GM19035 (cell line): ENCODE data around the gene TLR8.
"Not testable (repeated sequence)": the region's sequence is repeated elsewhere in the genome, so short reads cannot be mapped to it uniquely, and the experiment has no call there.

ENCODE experiments used
- ATAC-seq: cut with Tn5 transposase; IDR thresholded peaks from one replicate; pipeline ENCODE4 v1.9.1; 2021; ENCODE audit not compliant: unreplicated experiment

The TLR8 gene

DNA sequence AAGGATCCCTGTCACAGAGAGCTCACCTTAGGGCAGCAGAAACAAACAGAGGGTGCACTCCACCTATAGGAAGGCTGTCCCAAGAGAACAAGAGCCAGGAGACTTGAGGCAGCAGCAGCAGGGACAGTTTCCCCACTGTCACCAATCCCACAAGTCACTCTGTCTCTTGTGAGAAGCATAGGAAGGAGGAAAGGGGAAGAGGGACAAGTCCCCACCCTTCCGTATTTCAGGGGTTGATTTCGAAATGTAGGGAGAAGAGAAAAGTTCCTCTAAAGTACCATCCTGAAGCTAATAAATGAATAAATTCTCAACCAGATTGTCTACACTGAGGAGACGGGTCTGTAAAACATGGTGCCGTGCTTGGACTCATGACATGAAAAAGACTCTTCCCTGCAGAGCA lies 9.5 kb upstream of the TLR8 start:
- no peak for ATAC-seq

DNA sequence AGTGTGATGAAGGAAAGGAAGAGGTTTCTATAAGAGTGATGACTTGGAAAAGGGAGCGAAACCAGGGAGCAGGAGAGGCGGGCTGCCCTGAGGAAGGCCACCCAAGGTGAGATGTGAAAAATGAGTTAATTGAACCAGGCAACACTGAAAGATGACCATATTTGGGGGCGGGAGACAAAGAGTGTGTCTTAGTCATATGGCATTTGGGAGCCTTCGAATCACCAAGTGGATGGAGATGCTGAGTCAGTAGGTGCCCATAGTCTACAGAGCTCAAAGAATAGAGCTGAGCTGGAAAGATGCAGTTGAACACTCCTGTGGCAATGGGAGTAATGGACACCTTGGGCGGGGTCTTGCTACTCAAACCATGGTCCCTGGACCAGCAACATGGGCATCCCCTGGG lies 8.3 kb upstream of the TLR8 start:
- ATAC-seq: no peak

DNA sequence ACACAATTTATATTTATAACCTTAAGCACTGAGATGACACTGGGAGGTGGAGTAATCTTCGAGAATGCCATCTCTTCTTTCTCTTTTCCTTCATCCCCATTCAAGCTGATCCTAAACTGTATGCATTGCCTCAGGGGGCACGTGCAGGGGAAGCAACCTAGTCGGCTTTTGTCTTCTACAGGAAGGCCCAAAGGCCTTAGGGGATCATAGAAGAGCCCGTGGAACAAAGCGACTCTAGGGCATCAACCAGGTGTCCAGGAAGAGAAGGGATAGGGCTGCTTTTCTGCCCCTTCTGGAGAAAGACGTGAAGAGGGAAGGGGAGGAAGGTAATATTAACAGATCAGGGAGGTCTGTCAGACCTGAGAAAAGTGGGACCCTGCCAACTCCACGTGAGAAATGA lies 6.9 kb upstream of the TLR8 start:
- no peak for ATAC-seq

DNA sequence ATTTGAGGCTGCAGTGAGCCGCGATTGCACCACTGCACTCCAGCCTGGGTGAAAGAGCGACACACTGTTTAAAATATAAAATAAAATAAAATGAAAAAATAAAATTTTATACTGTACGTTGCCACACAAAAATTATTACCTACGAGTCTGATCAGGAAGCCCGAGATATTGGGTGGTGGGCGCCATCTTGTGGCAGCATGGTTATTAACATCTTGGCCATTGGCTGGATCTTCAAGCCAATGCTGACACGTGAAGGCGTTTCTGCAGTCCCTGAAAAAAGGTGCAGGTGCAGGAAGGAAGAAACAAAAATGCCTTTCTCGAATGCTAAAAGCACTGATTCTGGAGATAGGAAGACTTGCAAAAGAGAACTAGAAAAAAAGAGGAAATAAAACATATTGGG lies 4.9 kb upstream of the TLR8 start:
- ATAC-seq: no peak

DNA sequence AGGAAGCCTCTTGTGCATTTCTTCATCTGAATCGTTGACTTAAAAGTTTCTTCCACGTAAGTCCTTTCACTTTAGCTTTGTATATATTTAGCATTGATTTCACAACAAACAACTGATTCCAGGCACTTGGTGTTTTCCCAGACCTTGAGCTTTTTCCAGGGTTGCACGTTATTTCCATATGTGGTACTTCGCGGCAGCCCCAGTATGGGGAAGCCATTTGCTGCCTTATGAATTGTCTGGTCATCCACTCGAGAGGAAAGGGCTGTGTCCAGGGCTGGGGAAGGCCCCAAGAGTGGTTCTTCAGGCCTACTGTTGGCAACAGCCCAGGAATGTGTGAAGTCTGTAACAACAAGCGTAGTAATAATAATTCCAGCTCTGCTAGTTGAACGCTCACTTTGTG lies 2.8 kb upstream of the TLR8 start:
- no peak for ATAC-seq

DNA sequence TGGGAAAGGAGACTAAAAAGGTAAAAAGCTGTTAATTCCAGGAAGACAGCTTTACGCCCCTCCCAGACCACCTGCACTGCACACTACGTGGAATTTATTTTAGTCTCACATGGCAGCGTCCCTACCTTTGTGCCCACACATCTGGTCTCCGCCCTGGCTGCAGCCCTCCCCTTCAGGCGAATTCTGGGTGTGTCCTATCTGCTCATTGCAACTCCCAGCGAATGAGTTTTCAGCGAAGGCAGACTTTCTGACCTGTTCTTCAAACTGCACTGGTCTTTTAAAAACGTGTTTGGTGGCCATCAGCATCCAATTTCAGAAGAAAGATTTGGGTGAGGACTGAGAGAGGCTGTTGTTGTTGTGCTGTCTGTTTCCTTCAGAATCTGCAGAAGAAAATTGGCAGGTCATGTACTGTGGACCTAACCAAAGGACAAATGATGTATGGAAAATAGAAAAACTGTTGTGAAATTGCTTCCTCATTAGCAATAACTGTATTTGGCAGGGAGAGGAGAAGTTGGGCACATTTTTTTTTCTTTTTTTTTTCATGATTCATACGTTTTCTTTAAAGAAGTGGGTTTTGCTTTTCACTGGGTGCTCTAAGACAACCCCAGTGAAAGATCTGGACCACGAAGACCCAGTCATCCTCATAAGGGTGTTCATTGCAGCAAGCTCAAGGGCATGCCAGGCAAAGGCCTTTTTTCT lies 4.2 kb downstream of the TLR8 start:
- no peak for ATAC-seq

DNA sequence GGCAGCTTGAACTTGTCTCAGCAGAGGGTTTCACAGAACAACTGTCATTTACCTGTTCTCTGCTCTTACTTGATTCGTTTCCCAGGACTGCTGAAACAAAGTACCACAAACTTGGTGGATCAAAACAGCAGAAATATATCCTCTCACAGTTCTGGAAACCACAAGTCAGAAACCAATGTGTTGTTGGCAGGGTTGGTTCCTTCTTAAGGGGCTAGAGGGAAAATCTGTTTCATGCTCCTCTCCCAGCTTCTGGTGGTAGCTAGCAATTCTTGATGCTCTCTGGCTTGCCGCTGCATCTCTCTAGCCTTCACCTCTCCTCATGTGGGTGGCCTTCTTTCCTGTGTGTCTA lies 4.7 kb downstream of the TLR8 start:
- ATAC-seq: no peak

DNA sequence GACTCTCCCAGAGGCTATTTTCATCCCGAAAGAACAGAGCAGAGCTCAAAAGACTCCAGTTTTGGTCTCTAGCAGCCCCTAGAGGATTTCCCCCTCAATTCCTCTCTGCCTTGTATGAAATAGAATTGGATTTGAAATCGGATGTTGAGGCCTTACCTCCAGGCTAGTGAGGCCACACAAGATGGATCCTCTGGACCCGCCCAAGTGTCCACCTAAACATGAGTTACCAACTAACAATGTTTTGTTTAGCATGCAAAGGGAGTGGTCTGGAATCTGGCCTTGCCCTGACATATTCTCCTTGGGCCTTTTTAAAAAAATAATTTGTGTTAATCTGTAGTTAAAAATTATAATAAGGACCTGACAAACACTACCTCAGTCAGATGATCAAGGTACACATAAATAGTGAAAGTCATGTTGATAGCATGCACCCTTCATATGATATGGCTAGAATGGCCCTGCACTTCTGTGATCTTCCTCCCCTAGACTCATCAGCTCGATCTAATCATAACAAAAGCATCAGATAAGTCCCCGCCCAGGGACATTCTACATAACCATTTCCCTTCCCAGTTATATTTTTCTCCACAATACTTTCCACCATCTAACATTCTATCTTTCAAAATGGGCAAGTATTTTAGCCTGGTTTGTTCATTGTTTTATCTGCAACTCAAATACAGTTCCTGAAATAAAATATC lies 6.5 kb downstream of the TLR8 start:
- no peak for ATAC-seq

DNA sequence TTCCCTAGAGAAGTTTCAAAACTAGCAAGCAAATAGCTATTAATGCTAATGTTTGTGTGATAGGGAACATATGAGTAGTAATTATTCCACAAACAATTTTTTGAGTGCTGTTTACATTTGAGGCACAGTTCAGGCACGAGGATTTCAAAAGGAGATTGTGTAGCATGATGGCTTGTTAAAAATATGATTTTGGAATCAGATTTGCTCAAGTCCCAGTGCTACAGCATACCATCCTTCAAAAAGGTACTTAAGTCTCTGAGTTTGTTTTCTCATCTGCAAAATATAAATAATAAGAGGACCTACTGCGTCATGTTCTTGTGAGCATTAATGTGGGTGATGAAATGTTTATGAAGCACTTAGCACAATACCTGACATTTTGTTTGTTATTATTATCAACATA lies 11.3 kb downstream of the TLR8 start:
- no peak for ATAC-seq

DNA sequence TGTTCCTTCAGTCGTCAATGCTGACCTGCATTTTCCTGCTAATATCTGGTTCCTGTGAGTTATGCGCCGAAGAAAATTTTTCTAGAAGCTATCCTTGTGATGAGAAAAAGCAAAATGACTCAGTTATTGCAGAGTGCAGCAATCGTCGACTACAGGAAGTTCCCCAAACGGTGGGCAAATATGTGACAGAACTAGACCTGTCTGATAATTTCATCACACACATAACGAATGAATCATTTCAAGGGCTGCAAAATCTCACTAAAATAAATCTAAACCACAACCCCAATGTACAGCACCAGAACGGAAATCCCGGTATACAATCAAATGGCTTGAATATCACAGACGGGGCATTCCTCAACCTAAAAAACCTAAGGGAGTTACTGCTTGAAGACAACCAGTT lies 12.6 kb downstream of the TLR8 start:
- no peak for ATAC-seq

DNA sequence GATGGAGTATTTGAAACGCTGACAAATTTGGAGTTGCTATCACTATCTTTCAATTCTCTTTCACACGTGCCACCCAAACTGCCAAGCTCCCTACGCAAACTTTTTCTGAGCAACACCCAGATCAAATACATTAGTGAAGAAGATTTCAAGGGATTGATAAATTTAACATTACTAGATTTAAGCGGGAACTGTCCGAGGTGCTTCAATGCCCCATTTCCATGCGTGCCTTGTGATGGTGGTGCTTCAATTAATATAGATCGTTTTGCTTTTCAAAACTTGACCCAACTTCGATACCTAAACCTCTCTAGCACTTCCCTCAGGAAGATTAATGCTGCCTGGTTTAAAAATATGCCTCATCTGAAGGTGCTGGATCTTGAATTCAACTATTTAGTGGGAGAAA lies 13.2 kb downstream of the TLR8 start:
- ATAC-seq: no peak

DNA sequence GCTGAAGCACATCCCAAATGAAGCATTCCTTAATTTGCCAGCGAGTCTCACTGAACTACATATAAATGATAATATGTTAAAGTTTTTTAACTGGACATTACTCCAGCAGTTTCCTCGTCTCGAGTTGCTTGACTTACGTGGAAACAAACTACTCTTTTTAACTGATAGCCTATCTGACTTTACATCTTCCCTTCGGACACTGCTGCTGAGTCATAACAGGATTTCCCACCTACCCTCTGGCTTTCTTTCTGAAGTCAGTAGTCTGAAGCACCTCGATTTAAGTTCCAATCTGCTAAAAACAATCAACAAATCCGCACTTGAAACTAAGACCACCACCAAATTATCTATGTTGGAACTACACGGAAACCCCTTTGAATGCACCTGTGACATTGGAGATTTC lies 14.6 kb downstream of the TLR8 start:
- ATAC-seq: no peak

DNA sequence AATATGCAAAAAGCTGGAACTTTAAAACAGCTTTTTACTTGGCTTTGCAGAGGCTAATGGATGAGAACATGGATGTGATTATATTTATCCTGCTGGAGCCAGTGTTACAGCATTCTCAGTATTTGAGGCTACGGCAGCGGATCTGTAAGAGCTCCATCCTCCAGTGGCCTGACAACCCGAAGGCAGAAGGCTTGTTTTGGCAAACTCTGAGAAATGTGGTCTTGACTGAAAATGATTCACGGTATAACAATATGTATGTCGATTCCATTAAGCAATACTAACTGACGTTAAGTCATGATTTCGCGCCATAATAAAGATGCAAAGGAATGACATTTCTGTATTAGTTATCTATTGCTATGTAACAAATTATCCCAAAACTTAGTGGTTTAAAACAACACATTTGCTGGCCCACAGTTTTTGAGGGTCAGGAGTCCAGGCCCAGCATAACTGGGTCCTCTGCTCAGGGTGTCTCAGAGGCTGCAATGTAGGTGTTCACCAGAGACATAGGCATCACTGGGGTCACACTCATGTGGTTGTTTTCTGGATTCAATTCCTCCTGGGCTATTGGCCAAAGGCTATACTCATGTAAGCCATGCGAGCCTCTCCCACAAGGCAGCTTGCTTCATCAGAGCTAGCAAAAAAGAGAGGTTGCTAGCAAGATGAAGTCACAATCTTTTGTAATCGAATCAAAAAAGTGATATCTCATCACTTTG lies 15.6 kb downstream of the TLR8 start:
- ATAC-seq: no peak

DNA sequence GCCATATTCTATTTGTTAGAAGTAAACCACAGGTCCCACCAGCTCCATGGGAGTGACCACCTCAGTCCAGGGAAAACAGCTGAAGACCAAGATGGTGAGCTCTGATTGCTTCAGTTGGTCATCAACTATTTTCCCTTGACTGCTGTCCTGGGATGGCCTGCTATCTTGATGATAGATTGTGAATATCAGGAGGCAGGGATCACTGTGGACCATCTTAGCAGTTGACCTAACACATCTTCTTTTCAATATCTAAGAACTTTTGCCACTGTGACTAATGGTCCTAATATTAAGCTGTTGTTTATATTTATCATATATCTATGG lies 16.1 kb downstream of the TLR8 start:
- ATAC-seq: no peak

DNA sequence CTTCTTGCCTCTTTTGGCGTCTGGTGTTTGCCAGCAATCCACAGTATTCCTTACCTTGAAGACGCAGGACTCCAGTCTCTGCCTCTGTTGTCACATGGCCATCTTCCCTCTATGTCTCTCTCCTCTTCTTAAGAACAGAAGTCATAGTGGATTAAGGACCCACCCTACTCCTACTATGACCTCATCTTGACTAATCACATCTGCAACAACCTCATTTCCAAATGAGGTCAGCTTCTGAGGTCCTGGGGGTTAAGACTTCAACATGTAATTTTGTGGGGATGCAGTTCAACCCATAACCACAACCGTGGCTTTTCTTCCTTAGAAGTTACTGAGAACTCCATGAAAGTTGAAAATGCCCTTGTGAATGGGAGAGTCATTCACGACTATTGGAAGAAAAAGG lies 23.3 kb downstream of the TLR8 start:
- ATAC-seq: no peak

DNA sequence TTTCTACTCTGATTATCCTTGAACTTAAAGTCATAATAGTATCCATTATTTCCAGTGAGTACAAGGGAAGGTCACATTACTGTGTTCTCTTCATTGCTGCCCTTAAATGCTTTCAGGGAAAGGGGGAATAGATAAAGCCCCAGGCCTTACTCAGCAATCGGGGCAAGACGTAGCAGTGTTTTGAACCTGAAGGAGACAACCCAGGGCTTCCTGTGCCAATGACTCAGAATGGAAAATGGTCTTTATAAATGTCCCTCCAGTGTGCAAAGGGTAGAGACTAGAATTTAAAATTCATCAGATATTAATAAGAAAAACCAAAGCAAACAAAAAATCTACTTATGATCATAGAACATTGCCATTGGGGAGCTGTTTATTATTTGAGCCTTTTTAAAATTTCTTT lies 23.7 kb downstream of the TLR8 start:
- no peak for ATAC-seq

DNA sequence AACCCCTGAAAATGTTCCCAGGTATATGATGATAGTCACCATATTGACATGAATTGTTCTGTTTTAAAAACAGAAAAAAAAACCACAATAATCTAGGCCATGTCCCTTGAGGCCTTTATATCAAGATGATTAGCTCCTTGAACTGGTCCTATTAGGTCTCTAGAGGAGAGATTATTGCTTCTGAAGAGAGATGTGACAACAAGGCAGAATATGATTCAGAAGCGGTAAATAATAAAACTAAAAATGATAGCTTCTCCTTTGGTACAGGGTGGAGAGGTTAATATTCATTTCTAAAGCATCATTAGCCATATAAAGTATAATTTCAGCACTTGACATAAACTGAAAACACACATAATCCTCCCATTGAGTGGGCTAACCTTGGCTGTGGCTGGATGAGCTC lies 25.8 kb downstream of the TLR8 start:
- no peak for ATAC-seq

DNA sequence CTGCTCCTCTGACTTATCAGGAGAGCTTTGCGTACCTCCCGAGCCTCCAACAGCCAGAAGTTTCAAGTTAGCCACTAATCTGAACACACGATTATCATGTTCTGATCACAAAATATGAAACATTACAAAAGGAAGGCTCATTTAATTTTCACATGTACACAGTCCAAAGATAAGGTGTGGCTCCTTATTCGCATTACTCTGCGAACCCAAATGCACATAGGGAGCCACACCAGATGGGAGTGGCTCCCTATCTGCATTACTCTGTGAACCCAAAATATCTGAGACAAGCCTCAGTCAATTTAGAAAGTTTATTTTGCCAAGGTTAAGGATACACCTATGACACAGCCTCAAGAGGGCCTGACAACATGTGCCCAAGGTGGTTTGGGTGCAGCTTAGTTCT lies 28.4 kb downstream of the TLR8 start:
- ATAC-seq: no peak

DNA sequence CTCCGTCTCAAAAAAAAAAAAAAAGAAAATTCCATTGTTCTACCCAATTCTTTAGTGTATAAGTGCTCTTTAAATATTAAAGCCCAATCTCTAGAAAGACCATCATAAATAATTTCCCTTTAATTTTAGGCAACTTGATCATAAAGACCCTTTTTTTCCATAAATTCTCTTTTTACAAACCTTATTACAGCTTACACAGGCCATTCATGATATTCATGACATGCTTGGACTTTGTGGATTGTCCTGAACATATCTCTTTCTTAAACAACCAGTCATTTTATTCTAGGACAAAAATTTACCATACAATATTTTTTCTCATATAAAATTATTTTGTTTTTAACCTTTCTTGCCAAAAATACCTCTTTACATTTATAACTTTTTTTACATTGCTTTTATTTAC lies 30.5 kb downstream of the TLR8 start:
- no peak for ATAC-seq

DNA sequence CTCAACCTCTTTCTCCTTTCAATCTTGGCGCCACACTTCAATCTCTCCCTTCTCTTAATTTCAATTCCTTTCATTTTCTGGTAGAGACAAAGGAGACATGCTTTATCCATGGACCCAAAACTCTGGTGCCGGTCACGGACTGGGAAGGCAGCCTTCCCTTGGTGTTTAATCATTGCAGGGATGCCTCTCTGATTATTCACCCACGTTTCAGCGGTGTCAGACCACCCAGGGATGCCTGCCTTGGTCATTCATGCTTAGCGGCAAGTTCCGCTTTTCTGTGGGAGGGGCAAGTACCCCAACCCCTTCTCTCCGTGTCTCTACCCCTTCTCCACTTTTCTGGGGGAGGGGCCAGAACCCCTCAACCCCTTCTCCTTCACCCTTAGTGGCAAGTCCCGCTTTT lies 34.1 kb downstream of the TLR8 start:
- ATAC-seq: not testable (repeated sequence)

DNA sequence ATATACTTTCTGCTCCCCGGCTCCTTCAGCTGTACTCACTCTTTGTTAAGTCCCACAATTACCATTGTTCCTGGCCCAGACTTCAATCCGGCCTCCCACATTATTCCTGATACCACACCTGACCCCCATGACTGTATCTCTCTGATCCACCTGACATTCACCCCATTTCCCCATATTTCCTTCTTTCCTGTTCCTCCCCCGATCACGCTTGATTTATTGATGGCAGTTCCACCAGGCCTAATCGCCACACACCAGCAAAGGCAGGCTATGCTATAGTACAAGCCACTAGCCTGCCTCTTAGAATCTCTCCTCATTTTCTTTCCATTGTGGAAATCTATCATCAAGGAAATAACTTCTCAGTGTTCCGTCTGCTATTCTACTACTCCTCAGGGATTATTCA lies 37.2 kb downstream of the TLR8 start:
- ATAC-seq: not testable (repeated sequence)

DNA sequence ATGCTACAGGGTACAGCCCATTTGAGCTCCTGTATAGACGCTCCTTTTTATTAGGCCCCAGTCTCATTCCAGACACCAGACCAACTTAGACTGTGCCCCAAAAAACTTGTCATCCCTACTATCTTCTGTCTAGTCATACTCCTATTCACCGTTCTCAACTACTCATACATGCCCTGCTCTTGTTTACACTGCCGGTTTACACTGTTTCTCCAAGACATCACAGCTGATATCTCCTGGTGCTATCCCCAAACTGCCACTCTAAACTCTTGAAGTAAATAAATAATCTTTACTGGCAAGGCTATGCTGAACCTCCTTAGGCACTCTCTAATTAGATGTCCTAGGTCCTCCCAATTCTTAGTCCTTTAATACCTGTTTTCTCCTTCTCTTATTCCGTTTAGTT lies 38.0 kb downstream of the TLR8 start:
- ATAC-seq: not testable (repeated sequence)

DNA sequence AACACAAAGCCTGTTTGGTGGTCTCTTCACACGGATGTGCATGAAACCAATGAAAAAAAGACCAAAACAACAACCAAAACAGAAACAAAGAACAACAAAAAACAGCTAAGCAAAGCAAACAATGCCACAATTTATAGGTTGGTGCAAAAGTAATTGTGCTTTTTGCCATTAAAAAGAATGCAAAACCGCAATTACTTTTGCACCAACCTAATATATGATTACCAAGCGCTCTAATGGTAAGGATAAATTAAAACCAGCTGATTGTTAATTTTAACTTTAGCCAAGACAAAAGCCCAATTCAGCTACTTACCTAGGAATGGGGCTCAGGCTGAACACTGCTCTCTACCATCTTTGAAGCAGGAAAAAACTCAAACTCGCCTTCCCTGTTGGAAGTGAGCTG lies 39.1 kb downstream of the TLR8 start:
- ATAC-seq: no peak
